OCI-LY7 (cell line): ENCODE results near the gene FAM20B.

Source experiments
- EZH2phosphoT487 ChIP-seq: fragments of 200-600 bp; sonication (generic); IDR thresholded peaks from 2 replicates; pipeline ENCODE4 v1.6.1; 2018; ENCODE audit warnings: low read depth, borderline replicate concordance, mild to moderate bottlenecking, mixed run types, antibody characterized with exemption, low read length, moderate library complexity, mixed read lengths
- TF ChIP-seq, protein P1 (sequence below): fragments of 200-600 bp; sonication (generic); conservative IDR thresholded peaks from 2 replicates; pipeline ENCODE4 v1.5.1; 2014; ENCODE audit warnings: mild to moderate bottlenecking, antibody characterized with exemption, low read length, moderate library complexity, mixed read lengths

DNA sequence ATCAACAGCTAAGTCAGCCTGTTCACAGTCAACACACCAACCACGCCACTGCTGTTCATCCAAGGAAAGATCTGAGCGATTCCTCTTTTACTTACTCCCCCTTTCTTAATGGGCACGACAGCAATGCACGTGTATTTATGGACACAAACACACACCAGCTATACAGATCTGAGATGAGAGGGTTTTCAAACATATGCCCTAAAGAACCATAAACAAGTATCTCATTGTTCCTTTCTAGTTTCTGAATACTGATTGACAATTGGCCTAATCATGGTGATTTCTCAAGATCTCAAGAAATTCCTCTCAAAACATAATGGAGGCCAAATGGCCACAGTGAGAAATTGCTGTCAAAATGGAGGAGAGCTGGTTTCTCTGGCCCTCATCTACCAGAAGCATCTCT lies 74.2 kb downstream of the FAM20B start:
- TF ChIP-seq, protein P1, sequence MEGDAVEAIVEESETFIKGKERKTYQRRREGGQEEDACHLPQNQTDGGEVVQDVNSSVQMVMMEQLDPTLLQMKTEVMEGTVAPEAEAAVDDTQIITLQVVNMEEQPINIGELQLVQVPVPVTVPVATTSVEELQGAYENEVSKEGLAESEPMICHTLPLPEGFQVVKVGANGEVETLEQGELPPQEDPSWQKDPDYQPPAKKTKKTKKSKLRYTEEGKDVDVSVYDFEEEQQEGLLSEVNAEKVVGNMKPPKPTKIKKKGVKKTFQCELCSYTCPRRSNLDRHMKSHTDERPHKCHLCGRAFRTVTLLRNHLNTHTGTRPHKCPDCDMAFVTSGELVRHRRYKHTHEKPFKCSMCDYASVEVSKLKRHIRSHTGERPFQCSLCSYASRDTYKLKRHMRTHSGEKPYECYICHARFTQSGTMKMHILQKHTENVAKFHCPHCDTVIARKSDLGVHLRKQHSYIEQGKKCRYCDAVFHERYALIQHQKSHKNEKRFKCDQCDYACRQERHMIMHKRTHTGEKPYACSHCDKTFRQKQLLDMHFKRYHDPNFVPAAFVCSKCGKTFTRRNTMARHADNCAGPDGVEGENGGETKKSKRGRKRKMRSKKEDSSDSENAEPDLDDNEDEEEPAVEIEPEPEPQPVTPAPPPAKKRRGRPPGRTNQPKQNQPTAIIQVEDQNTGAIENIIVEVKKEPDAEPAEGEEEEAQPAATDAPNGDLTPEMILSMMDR, result no peak
- TF ChIP-seq EZH2phosphoT487, result no peak
